CD1c-positive myeloid dendritic cell (primary cell): Measurements from ENCODE around the gene WDR49.

ENCODE experiments used
- DNase-seq: peaks from one replicate; pipeline ENCODE4 v3.0.0-alpha.2; 2016; ENCODE audit errors: extremely low spot score

WDR49 gene

GRCh38 chr3:167653760-167654159 is at the start of gene WDR49:
TSS of gene WDR49 (minus strand) at chr3:167653942. CDS start at chr3:167653425, 517 bp downstream.
- DNase-seq: peak; percentile 59

GRCh38 chr3:167700926-167701325 is 47.2 kb upstream of the WDR49 start:
- no peak for DNase-seq

- DNase-seq: no peak
Measured at GRCh38 chr3:167700046-167700445, 46.3 kb upstream of the WDR49 start.

- no peak for DNase-seq
Measured at GRCh38 chr3:167694121-167694520, 40.4 kb upstream of the WDR49 start.

- no peak for DNase-seq
Measured at GRCh38 chr3:167691366-167691765, 37.6 kb upstream of the WDR49 start.

GRCh38 chr3:167684388-167684993 is 30.7 kb upstream of the WDR49 start:
- peak; percentile 84 for DNase-seq

GRCh38 chr3:167679526-167679925 is 25.8 kb upstream of the WDR49 start:
- DNase-seq: no peak

- DNase-seq: no peak
Measured at GRCh38 chr3:167675848-167676247, 22.1 kb upstream of the WDR49 start.

GRCh38 chr3:167673221-167673620 is 19.5 kb upstream of the WDR49 start:
- DNase-seq: no peak

- DNase-seq: no peak
Measured at GRCh38 chr3:167671878-167672427, 18.2 kb upstream of the WDR49 start.

- DNase-seq: no peak
Measured at GRCh38 chr3:167669699-167670098, 16.0 kb upstream of the WDR49 start.

- no peak for DNase-seq
Measured at GRCh38 chr3:167668651-167669050, 14.9 kb upstream of the WDR49 start.

- DNase-seq: no peak
Measured at GRCh38 chr3:167666563-167666962, 12.8 kb upstream of the WDR49 start.

GRCh38 chr3:167662919-167663400 is 9.2 kb upstream of the WDR49 start:
- no peak for DNase-seq

- DNase-seq: no peak
Measured at GRCh38 chr3:167657684-167658225, 4.0 kb upstream of the WDR49 start.

GRCh38 chr3:167656821-167657220 is 3.1 kb upstream of the WDR49 start:
- no peak for DNase-seq

GRCh38 chr3:167653155-167653554 is 587 bp downstream of the WDR49 start:
- no peak for DNase-seq

- no peak for DNase-seq
Measured at GRCh38 chr3:167651826-167652225, 1.9 kb downstream of the WDR49 start.

GRCh38 chr3:167650459-167650858 is 3.3 kb downstream of the WDR49 start:
- DNase-seq: no peak

GRCh38 chr3:167649746-167650145 is 4.0 kb downstream of the WDR49 start:
- no peak for DNase-seq

- no peak for DNase-seq
Measured at GRCh38 chr3:167644611-167645010, 9.1 kb downstream of the WDR49 start.

- no peak for DNase-seq
Measured at GRCh38 chr3:167631471-167631870, 22.3 kb downstream of the WDR49 start.

GRCh38 chr3:167626490-167626889 is 27.3 kb downstream of the WDR49 start:
- no peak for DNase-seq

GRCh38 chr3:167615030-167615429 is 38.7 kb downstream of the WDR49 start:
- no peak for DNase-seq
